Smooth muscle cell of the pulmonary artery (primary cell): ENCODE measurements around the gene TFCP2. TPM values are rescaled to one million over a fixed set of nuclear protein-coding genes. Genes with fewer than 3 reads are reported as not detected.

Experiments
- total RNA-seq: library from RNA; depleted of rRNA; stranded (reverse); fragments of >200 nt; gene quantifications from 2 replicates; pipeline ENCODE4 v1.2.3, GENCODE V29; 2014

TFCP2 gene, protein sequence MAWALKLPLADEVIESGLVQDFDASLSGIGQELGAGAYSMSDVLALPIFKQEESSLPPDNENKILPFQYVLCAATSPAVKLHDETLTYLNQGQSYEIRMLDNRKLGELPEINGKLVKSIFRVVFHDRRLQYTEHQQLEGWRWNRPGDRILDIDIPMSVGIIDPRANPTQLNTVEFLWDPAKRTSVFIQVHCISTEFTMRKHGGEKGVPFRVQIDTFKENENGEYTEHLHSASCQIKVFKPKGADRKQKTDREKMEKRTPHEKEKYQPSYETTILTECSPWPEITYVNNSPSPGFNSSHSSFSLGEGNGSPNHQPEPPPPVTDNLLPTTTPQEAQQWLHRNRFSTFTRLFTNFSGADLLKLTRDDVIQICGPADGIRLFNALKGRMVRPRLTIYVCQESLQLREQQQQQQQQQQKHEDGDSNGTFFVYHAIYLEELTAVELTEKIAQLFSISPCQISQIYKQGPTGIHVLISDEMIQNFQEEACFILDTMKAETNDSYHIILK
- total RNA-seq: 12.6 and 15.3 TPM in 2 replicates

DNA sequence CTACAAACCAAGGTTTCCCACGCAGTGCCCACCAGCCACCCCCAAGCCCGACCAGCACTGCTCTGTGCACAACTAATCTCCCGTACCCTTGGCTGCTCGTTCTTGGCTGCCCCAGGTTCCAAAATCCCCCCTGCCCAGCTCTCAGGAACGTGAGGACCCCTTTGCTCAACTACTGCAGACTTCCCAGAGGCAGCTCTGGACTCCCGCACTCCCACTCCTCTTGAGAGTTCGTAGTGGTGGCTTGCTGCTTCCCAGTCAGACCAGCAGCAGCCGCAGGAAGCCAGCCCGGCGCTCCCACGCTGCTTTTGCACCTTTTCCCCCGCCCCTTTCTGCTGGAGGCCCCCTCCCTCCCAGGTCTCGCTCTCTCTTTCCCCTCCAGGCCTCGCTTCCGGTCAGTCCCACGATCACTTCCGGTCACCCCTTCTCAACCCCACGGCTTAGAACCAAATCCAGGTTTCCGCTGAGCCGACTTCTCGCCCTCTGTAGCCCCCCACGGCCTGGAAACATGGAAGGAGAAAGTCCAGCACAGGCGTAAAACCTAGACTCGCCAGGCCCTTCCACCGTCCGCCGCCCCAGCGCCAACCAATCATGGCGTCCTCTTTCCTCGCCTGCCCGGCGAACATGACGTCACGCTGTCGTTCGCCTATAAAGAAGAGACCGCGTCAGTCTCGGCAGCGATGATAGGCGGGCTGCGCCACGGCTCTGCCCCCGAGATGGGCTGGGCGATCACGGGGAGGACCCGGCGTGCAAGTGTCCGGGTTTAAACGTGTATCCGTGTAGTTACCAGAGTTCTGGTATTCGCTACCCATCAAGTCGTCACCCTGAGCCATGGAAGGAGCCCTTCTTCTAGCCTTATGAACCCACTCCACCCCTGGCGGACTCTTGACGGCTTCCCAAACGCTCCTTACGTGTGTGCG, at the start of gene TFCP2:
Gene TFCP2 (minus strand): TSS at position 621 of the 917 bp plus-strand sequence. CDS start 713 bp downstream, outside the sequence.

DNA sequence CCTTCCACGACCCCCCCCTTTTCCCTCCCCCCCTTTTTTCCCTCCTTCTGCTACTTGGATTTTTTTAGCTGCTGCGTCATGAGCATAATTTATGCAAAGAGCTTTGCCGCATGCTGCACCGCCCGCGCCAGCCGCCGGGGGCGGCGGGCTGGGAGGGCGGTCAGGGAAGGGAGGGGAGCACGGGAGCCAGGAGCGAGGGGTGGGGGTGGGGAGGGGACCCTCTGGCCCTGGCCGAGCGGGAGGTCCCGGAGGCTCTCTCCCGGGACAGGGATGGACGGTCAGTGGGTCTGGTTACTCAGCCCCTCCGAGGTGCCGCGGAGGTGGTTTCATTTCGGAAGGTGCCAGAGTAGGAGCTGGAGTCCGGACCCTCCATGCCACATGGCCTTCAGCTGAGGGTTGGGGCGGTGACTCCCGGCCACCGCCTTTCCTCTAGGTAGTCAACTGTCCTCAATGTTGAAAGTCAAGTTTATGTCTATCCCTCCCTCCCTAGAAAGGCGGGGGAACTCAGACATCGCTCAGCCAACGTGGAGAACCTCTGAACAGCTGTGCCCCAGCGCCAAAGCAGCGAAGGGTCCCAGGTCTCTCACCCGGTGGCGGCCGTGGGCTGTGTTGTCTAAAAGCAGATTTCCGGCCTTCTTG, 45.2 kb upstream of the TFCP2 start, which contains the start of gene POU6F1:
Gene POU6F1 (minus strand): TSS at position 95 of the 639 bp plus-strand sequence. CDS start 11,226 bp downstream, outside the sequence.

DNA sequence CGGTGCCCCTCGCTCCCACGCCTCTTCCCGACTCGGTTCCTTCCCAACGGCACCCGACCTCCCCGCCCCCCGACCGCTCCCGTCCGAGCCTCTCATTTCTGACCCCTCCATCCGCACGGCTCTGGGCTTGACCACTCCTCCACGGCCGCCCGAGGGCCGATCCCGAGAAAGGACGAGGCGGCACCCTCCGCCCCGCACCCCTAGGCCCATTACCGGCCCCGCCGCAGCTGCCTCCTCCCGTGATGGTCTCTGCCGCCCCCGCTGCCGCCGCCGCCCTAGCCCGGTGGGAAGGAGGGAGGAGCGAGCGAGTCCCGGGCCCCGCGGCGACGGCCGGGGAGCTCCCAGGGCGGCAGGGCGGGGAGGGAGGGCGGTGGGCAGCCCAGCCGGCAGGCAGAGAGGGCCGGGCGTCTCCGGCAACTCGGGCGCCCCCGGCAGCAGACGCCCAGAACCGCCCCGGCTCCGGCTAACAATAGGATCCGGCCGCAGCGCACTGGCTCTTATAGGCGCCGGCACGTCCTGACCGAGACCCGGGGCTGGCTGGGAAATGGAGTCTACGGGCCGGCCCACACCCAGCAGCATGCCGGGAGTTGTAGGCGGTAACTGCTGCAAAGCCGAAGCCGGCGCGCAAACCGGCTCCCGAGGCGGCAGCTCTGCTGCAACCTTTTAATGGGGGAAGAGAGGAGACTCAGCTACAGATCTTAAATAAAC, 89.7 kb downstream of the TFCP2 start, which contains the start of gene CSRNP2:
Gene CSRNP2 (minus strand): TSS at position 471 of the 708 bp plus-strand sequence. CDS start 7,035 bp downstream, outside the sequence.

DNA sequence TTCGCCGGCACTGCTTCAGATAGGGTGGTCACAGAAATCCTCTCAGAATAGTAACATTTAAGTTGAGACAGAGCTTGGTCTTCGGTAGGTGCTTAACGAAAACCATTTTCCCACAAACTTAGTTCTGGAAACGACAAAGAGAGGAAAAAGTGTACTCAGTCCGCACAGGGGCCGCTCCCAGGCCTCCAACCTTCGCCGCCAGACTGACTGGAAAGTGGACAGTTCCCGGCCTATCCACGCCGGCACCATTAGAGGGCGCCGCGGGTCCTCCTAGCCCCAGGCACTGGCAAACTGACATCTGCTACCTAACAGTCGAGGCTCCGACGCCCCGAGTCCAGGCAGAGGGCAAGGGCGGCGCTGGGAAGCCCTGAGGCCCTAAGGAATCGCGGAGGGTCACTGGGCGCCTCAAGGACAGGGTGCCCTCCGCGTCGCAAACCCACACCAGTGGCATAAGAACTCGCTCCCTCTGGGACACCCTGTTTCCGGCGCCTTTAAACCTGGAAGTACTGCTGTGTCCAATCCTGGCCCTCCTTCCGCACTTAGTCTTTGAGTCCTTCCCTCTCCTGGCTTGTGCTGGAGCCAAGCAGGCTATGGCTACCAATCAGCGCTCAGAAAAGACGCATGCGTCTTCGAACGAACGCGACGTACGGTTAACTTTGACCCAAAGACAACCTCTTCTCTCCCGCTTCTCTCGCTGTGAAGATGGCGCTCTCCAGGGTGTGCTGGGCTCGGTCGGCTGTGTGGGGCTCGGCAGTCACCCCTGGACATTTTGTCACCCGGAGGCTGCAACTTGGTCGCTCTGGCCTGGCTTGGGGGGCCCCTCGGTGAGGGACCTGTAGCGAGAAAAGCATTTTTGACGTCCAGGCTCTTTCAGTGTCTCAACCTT, 125.0 kb downstream of the TFCP2 start, which contains the start of gene LETMD1:
Gene LETMD1 (plus strand): TSS at position 673 of the 886 bp plus-strand sequence. CDS start 30 bp downstream, at position 703.

Other genes starting within 250 kb of the TFCP2 start
- not detected in 2 replicates for gene HIGD1C, start 220.6 kb downstream of the TFCP2 start, total RNA-seq
- gene SLC11A2, start 146.8 kb downstream of the TFCP2 start, total RNA-seq: 76.0 and 96.2 TPM in 2 replicates
- 56.8 and 60.3 TPM in 2 replicates for gene LETMD1, start 124.8 kb downstream of the TFCP2 start, total RNA-seq
- gene CSRNP2, start 89.5 kb downstream of the TFCP2 start, total RNA-seq: 21.8 and 25.6 TPM in 2 replicates
- 3.5 and 5.2 TPM in 2 replicates for gene POU6F1, start 44.9 kb upstream of the TFCP2 start, total RNA-seq
- gene DAZAP2, start 65.7 kb upstream of the TFCP2 start, total RNA-seq: 108 and 112 TPM in 2 replicates
- gene SMAGP, start 97.3 kb upstream of the TFCP2 start, total RNA-seq: 9.6 and 19.1 TPM in 2 replicates
- gene BIN2, start 151.0 kb upstream of the TFCP2 start, total RNA-seq: not detected in 2 replicates
- gene CELA1, start 173.5 kb upstream of the TFCP2 start, total RNA-seq: not detected in 2 replicates
- 11.6 and 105 TPM in 2 replicates for gene GALNT6, start 218.3 kb upstream of the TFCP2 start, total RNA-seq